ENCODE results near the gene ANKS1B. TPM values are rescaled to one million over a fixed set of nuclear protein-coding genes. Genes with fewer than 3 reads are reported as not detected.

ANKS1B gene
- total RNA-seq, 1 donor from 2014 or later = 11.3 TPM

DNA sequence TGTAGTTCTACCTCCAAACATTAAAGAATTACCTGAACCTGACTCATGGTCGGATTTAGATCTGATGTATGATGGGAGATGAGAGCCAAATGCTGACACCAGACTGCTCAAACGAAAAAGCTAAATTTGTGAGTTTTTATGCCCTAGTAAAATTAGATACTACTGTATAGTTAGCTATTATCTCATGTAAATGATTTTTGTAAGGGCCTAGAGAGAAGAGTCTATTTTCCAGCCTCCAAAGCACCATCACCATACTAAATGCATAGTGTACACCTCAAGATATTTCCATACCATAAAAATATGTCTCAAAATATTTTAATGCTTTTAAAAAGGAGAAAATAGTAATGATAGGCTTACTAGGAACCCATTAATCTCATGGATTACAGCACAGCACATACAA lies 18.3 kb downstream of the ANKS1B start:
- Mint-ChIP-seq H3K4me3 (ENCODE audit: unreplicated experiment) (no peak overlapping the region), H3K27ac (ENCODE audit: unreplicated experiment) (no peak overlapping the region), H3K9me3 (ENCODE audit: unreplicated experiment) (peaks cover 2% of the 10 kb centered on the region), H3K27me3 (ENCODE audit: unreplicated experiment) (no peaks in the 10 kb centered on the region), H3K4me1 (ENCODE audit: low read depth, unreplicated experiment) (no peaks in the 10 kb centered on the region), H3K36me3 (ENCODE audit: unreplicated experiment) (no peaks in the 10 kb centered on the region)
- TF ChIP-seq, protein P1, sequence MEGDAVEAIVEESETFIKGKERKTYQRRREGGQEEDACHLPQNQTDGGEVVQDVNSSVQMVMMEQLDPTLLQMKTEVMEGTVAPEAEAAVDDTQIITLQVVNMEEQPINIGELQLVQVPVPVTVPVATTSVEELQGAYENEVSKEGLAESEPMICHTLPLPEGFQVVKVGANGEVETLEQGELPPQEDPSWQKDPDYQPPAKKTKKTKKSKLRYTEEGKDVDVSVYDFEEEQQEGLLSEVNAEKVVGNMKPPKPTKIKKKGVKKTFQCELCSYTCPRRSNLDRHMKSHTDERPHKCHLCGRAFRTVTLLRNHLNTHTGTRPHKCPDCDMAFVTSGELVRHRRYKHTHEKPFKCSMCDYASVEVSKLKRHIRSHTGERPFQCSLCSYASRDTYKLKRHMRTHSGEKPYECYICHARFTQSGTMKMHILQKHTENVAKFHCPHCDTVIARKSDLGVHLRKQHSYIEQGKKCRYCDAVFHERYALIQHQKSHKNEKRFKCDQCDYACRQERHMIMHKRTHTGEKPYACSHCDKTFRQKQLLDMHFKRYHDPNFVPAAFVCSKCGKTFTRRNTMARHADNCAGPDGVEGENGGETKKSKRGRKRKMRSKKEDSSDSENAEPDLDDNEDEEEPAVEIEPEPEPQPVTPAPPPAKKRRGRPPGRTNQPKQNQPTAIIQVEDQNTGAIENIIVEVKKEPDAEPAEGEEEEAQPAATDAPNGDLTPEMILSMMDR (IDR thresholded peaks at IDR 0.05; ENCODE audit: partially characterized antibody, unreplicated experiment) = no peak
- DNase-seq = no peak

DNA sequence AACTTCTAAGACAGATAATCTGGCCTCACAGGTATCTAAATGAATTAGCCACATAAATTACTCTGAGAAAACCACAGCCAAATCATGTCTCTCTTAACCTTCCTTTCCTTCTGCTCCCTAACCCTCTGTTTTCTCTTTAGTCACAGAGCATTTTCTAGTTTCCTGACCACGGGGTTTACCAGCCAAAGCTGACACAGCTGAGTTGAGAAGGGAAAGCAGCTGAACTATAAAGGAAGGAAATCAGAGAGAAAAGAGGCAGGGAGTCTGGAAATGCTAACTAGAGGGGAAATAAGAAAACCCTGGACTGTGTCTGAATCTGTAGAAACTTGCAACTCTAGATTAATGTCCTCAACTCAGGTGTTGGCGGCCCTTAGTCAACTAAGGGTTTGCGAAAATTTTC lies 24.4 kb downstream of the ANKS1B start:
- Mint-ChIP-seq H3K4me1 (ENCODE audit: low read depth, unreplicated experiment) (no peaks in the 10 kb centered on the region), H3K4me3 (ENCODE audit: unreplicated experiment) (no peak overlapping the region), H3K9me3 (ENCODE audit: unreplicated experiment) (peaks cover 2% of the 10 kb centered on the region), H3K27me3 (ENCODE audit: unreplicated experiment) (no peaks in the 10 kb centered on the region), H3K27ac (ENCODE audit: unreplicated experiment) (no peak overlapping the region), H3K36me3 (ENCODE audit: unreplicated experiment) (no peaks in the 10 kb centered on the region)
- no peak for DNase-seq
- TF ChIP-seq, protein P1 (IDR thresholded peaks at IDR 0.05; ENCODE audit: partially characterized antibody, unreplicated experiment) = no peak

DNA sequence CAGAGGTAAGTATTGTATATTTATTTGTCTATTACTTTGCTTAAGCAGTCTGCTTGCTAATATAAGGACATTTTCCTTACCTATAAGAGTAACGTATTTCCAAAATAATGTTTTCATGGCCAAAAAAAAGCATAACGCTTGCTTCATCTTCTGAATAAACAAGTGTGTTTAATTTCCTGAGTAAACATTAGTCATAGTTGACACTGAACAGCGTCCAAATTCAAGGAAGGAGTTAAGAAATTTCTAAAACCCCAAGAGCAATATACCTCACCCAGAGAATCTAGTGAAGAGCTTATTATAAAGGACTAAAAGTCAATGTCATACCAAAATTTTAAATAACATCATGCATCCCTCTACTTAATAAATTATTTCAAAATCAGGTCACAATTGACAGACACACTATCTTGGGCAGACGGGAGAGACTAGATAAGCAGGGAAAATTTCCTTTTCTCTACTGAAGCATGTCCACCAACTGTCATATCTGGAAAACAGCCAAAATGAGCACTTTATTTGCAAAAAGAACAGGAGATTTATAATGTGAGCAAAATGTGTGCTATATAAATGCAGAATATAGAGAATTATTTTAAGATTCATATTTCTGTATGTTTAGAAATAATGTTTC lies 25.1 kb downstream of the ANKS1B start:
- Mint-ChIP-seq H3K27me3 (ENCODE audit: unreplicated experiment) (no peaks in the 10 kb centered on the region), H3K4me1 (ENCODE audit: low read depth, unreplicated experiment) (no peaks in the 10 kb centered on the region), H3K9me3 (ENCODE audit: unreplicated experiment) (peaks cover 2% of the 10 kb centered on the region), H3K4me3 (ENCODE audit: unreplicated experiment) (no peak overlapping the region), H3K36me3 (ENCODE audit: unreplicated experiment) (no peaks in the 10 kb centered on the region), H3K27ac (ENCODE audit: unreplicated experiment) (no peak overlapping the region)
- TF ChIP-seq, protein P1 (IDR thresholded peaks at IDR 0.05; ENCODE audit: partially characterized antibody, unreplicated experiment) = no peak
- no peak for DNase-seq

DNA sequence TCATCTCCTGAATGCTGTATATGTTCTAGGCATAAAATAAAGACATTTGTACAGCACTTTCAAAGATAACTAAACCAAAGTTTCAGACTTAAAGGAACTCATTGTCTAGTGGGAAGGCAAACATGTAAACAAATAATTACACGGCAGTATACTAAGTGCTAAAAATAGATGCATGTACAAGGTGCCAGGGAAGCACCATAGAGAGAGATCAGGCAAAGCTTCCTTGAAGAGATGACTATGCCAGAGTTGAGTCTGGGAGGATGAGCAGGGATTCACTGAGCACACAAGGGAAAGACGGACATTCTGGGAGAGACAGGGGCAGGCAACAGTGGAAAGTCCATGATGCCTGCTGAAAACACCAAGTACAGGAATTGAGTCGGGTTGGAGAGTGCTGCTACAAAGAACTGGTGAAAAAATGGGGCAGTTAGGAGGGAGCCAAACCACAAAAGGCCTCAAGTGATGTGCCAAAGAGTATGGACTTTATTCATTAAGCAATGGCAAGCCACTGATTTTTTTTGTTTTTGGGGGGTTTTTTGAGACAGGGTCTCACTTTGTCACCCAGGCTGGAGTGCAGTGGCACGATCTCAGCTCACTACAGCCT lies 26.8 kb downstream of the ANKS1B start:
- DNase-seq = no peak
- TF ChIP-seq, protein P1 (IDR thresholded peaks at IDR 0.05; ENCODE audit: partially characterized antibody, unreplicated experiment) = no peak
- Mint-ChIP-seq H3K9me3 (ENCODE audit: unreplicated experiment) (peaks cover 4% of the 10 kb centered on the region), H3K4me1 (ENCODE audit: low read depth, unreplicated experiment) (no peaks in the 10 kb centered on the region), H3K4me3 (ENCODE audit: unreplicated experiment) (no peak overlapping the region), H3K27me3 (ENCODE audit: unreplicated experiment) (no peaks in the 10 kb centered on the region), H3K27ac (ENCODE audit: unreplicated experiment) (no peak overlapping the region), H3K36me3 (ENCODE audit: unreplicated experiment) (no peaks in the 10 kb centered on the region)

DNA sequence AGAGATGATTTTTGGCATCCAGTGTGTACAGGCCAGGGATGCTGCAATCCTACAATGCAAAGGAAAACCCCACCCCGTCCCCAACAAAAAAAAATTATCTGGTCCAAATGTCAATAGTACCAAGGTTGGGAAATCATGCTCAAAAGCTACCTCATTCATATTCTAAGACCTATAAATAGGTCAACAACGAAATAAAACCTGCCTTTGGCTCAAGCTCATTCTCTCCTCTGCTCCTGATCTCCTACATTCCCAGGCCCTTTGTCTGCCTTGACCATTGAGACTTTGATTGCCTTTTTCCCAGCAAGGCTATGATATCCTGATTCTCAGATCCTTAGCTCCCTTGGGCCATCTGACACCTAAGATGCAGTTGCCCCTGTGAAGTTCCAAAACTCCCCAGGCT lies 30.0 kb downstream of the ANKS1B start:
- Mint-ChIP-seq H3K4me1 (ENCODE audit: low read depth, unreplicated experiment) (peaks cover 3% of the 10 kb centered on the region), H3K27ac (ENCODE audit: unreplicated experiment) (no peak overlapping the region), H3K36me3 (ENCODE audit: unreplicated experiment) (no peaks in the 10 kb centered on the region), H3K4me3 (ENCODE audit: unreplicated experiment) (no peak overlapping the region), H3K27me3 (ENCODE audit: unreplicated experiment) (no peaks in the 10 kb centered on the region), H3K9me3 (ENCODE audit: unreplicated experiment) (peaks cover 3% of the 10 kb centered on the region)
- TF ChIP-seq, protein P1 (IDR thresholded peaks at IDR 0.05; ENCODE audit: partially characterized antibody, unreplicated experiment) = no peak
- DNase-seq = no peak

All from glutamatergic neuron (in vitro differentiated cells).